G401 (cell line): ENCODE results near the gene BAZ2B. TPM values are rescaled to one million over a fixed set of nuclear protein-coding genes. Genes with fewer than 3 reads are reported as not detected.
A peak's percentile ranks its signal among the peaks of the same experiment; 100 is the strongest.

Experiments used
- DNase-seq: peaks from one replicate; pipeline ENCODE4 v3.0.0-alpha.2; 2015; ENCODE audit warnings: low spot score
- in situ Hi-C: cut with HindIII; loops from 2 replicates; pipeline ENCODE4 v1.10.0; 2016; ENCODE audit warnings: low sequenced_read_pairs, mixed read lengths
- total RNA-seq: library from RNA; depleted of rRNA; stranded (reverse); fragments of >200 nt; shearing (Covaris generic); gene quantifications from 2 replicates; pipeline ENCODE4 v1.2.3, GENCODE V29; 2014

Gene BAZ2B
- total RNA-seq, 1 experiment from 2014 or later: 28.8 TPM

DNA sequence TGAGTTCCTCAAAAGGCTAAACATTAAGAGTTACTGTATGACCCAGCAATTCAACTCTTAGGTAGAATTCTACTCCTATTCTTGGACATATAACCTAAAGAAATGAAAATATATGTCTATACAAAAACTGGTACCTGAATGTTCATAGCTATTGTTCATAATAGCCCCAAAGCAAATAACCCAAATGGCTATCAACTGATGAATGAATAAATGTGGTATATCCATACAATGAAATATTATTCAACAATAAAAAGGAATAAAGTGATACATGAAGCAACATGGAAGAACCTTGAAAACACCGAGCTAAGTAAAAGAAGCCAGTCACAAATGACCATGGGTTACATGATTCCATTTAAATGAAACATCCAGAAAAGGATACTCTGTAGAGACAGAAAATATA lies 114.6 kb downstream of the BAZ2B start:
- in situ Hi-C loops: no loop called here
- DNase-seq: no peak

DNA sequence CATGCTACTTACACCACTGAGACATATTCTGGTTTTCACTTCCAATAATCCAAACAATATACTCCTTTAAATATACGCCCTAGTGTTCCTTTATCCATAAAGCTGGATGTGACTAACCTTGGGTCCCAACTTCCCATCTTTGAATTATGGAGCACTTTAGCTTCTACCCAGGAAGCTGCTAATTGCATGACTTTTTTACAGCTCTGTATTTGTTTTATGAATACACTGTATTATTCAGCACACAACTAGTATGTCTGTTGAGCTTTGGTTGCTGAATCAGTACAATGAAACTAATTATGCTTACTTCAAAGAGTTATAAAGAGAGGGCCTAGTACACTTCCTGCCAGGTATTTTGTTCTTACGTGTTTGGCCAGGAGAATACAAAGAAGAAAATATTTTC lies 118.5 kb downstream of the BAZ2B start:
- DNase-seq: no peak
- in situ Hi-C loops: no loop called here

DNA sequence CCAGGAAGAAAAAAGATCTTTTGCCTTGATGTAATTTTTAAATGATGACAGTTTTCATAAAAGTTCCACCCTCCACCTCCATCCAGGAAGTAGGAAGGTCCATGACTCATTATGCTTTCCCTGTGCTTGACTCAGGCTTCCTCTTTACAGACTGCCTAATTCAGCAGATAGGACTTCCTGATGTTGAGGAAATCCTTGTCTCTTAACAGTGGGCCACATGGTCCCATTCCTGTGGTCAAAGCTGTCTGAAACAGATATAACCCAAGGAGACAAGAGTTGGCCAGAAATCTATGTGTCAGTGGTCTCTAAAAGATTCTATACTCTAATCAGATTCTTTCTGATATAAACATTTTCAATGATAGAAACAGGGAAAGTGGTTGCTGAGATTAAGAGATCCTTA lies 119.1 kb downstream of the BAZ2B start:
- no peak for DNase-seq
- in situ Hi-C loops: no loop called here

DNA sequence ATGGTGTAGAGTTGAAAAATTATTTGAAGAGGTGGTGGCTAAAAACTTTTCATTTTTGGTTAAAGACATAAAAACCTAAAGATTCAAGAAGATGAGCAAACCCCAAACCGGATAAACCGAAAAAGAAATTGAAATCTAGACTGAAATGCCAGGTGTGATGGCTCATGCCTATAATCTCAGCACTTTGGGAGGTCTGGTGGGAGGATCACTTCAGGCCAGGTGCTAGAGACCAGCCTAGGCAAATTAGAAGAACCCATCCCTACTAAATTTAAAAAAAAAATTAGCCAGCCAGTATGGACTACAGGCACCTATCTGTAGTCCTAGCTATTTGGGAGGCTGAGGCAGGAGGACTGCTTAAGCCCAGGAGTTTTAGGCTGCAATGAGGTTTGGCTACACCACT lies 126.9 kb downstream of the BAZ2B start:
- DNase-seq: no peak
- in situ Hi-C loops: no loop called here

DNA sequence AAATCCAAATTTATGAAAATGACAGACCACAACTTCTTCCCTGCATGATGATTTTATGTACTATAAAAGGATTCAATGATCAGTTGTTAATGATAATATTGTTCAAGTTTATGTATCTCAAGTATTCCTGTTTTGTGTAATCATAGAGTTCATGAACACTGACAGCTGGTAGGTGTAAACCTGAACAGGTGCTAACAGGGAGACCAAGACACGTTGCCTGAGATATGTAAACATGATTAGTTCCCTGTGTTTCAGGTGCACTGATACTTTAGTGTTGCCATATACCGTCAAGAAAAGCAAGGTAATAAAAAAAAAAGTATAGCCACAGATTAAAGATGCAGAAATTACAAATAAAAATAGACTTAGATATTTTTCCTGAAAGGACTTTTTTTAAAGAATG lies 131.8 kb downstream of the BAZ2B start:
- DNase-seq: peak; percentile 25
- in situ Hi-C loops: no loop called here

DNA sequence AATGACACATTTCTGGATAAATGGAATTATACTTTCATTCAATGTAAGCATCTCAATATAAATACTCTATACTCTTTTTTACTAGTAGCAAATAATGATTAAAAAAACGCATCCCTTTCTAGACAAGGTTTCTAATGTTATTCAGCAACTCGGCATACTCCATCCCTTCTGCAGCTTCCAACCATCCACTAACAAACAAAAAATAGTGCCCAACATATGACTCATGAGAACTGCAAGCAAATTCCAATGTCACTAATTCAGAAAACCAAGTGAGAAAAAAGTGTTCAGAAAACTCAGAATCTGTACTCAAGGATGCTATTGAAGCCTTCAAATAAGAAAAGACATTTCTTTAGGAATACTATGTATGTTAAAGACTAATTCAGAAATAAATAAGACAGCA lies 140.0 kb downstream of the BAZ2B start:
- in situ Hi-C loops: no loop called here
- no peak for DNase-seq

DNA sequence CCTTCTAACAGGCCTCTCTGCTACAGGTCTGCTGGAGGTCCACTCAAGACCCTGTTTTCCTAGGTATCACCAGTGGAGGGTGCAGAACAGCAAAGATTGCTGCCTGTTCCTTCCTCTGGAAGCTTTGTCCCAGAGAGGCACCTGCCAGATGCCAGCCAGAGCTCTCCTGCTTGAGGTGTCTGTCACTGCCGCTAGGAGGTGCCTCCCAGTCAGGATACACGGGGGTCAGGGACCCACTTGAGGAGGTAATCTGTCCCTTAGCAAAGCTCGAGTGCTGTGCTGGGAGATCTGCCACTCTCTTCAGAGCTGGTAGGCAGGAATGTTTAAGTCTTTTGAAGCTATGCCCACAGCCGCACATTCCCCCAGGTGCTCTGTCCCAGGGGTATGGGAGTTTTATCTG lies 140.6 kb downstream of the BAZ2B start:
- DNase-seq: no peak
- in situ Hi-C loops: no loop called here

DNA sequence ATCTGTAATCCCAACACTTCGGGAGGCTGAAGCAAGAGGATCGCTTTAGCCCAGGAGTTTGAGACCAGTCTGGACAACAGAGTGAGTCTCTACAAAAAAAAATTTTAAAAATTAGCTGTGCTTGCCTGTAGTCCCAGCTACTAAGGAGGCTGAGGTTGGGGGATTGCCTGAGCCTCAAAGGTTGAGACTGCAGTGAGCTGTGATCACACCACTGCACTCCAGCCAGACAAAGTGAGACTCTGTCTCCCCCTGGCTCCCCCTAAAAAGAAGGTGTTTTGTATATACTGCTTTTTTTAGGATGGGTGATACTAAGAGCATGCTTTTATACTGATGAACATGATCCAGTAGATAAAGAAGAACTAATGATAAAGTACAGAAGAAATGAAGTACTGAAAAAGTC lies 145.0 kb downstream of the BAZ2B start:
- in situ Hi-C loops: no loop called here
- DNase-seq: no peak

DNA sequence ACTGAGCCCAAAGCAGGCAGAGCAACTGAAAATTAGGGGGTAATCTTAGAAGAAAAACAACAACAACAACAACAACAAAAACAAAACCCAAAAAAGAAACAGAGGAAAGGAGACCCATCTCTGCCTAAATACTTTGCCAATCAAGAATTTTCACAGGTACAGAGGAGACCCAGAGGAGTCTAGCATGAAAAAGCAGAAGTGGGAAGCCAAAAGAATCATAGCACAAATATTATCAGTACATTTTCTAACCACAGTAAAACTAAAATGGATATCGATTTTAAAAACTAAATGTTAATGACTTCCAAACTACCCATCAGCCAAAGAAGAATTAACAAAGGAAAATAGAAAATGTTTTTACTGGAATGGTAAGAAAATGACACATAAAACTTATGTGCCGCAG lies 148.1 kb downstream of the BAZ2B start:
- in situ Hi-C loops: no loop called here
- no peak for DNase-seq

DNA sequence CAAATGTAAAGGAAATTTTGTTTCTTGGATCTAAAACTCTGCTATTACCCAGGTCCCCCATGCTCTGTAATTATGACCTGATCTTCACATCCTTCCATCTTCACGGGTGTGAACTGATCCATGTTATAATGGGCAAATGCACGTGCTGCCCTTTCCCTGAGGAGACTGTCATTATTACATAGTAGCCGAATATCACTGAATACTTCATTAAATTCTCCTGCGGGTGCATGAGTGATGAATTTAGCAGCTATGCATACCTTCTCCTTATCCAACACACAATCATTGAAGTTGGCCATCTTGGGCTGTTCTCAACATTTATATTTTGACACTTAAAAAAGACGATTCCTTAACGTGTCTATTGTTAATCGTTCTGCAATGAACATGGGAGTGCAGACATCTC lies 153.4 kb downstream of the BAZ2B start:
- in situ Hi-C loops: no loop called here
- DNase-seq: no peak

DNA sequence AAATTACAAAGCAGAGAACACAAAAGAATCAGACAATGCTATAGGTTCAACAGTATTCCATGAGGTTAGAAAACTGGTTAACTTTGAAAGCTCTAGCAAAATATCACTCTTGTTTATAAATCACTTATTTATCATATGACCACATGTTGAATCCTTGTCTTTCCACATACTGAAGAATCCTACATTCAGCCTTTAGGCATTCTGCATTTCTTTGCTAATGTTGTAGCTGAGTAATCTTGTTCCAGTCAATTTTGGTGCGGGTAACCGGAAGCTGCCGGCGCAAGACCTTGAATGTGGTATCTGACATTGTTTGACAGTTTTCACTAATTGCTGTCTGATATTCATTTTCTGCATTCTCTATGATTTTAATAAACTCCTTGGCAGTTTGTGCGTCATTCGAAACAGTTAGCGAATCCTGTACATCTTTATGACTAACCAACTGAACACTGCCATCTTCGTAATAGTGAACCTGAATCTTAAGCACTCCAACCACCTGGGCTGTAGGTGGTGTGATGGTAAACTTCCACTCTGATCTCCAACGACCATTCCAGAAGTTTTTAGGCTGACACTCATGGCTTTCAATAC lies 154.1 kb downstream of the BAZ2B start:
- in situ Hi-C loops: no loop called here

DNA sequence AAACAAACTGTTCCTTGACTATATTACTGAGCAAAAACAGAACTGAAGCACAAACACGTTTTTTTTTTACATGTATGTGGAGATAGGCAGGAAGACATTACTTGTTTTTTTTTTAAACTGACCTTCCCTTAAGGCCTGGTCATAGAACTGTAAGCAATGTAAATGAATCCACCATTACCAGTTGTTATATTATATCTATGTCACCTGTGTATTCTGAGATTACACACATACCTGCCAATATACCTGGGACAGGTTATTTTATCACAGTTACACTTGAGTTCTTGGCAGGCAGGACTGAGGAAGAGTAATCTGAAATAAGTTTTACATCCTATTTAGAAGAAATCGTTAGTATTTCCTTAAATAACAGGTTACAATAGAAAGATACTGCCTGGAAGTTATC lies 155.3 kb downstream of the BAZ2B start:
- no peak for DNase-seq
- in situ Hi-C loops: no loop called here

More for the DNA sequence above, 154.1 kb downstream of the BAZ2B start:
- DNase-seq: no peak

DNA sequence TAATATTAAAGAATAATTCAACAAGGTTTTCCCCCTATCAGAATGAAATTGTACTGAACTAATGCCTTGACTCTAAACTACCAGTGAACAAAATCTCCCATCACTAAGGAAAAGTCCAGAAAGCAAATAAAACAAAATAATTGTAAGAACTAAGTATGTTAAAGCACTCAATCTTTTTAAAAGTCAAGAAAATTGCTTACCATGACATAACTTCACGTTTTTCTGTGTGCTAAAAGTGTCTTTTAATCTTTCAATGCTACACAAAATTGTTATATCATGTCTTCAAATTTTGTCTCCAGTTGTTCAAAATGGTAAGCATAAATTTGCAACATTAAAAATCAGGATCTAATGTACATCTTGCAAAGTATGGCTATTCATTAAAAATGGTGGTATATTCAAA lies 156.1 kb downstream of the BAZ2B start:
- in situ Hi-C loops: no loop called here
- DNase-seq: no peak

DNA sequence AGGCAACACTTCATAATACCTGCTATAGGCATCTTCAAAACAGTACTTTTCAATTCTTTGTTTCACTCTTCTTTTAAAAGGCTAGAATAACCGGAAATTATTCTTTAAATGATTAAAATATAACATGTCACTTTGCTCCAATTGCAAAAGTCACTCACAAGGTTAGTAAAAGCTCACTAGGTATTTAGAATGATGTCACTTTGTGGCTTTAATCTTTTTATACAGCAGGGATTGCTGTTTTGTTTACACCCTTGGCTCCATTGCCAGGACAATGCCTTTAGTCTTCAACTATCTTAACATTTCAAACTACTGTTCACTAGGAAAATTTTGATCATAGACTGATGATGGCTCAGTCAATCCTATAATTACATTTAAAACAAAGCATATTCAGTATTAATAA lies 157.1 kb downstream of the BAZ2B start:
- in situ Hi-C loops: no loop called here
- no peak for DNase-seq

DNA sequence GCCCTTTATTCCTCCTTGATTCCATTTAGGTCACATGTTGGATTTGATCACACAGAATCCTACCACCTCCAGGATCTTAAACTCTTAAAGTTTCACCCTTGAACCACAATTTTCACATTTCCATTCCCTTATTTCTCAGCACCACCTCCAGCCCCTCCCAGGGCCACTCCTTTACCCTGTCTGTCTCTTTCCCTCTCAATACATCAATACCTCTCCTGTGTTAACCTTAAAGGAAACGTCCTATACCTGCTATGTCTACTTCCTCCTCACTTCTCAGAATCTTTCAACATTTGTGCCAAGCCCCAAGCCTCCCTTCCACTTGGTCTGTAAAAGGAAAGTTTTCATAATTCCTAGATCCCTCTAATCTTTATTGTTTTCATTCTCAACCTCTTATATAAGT lies 158.8 kb downstream of the BAZ2B start:
- in situ Hi-C loops: no loop called here
- no peak for DNase-seq

DNA sequence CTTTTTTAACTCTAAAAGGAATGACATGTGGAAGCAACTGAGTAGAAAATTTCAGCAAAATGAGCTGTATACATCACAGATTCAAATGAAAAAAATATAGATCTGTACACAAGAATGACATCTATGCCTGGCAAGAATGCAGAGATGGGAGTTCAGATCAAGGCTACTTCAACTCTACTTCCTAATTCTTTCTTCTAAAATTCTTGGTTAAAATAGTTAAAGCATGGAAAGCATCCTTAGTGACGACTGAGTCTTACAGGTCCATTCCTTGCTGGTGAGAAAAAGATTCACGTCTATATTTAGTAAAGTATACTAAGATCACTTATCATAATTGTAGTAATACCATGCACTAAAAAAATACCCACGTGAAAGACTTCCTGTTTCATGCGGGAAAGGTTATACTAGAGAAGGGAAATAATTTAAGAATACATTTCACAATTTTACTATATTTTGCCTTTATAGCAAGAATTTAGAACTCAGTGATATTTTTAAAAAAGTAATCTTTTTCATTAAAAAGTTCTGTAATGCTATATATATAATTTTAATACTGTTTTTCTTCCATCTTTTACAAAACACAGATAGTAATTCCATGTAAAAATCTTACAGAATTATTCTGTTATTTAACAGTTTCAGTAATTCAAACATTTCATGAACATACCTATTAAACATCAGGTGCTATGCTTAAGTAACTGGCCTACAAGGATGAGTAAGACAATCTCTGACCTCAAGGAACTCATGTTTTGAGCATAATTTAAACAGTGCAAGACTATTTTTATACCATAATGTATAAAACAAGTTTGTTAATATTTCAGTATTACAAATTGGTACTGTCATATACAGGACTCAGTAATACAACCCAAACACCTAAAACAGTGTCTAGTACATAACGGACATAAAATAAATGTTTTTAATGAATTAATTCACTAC lies 159.6 kb downstream of the BAZ2B start:
- DNase-seq: no peak
- in situ Hi-C loops: no loop called here

DNA sequence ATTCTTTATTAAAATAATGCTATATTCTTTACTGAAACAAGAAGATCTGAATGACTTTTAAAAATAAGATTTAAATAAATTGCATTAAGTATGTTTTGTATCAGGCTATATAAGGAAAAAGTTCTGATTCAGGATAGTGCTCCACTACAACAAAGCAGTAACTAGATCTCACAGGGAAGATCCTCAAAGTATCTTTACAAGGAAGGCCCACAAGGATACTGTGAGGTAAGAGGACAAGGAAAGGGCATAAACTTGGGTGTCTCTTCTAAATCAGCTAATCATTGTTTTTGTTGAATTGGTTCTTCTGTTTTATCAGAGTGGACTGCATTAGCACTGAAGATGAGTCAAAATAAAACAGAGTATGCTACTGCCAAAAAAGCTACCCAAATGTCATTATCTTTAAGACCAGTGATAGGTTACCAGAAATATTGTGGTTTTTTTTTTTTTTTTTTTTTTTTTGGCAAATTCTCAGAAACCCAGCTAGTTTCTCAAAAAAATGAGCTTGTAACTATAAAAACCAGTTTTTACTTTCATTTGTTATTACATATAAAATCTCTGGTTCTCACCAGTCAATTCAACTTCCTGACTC lies 160.9 kb downstream of the BAZ2B start:
- in situ Hi-C loops: no loop called here
- DNase-seq: no peak

DNA sequence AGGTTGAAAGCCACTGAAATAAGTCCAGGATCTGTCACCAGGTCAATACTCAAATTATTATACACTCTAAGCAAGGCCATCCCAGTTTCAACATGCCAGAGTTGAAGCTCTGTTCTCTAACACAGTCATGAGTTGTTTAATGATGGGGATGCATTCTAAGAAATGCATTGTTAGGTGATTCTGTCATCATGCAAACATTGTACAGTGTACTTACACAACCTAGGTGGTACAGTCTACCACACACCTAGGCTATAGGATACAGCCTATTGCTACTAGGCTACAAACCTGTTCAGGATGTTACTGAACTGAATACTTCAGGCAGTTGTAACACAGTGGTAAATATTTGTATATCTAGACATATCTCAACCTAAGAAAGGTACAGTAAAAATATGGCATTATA lies 162.2 kb downstream of the BAZ2B start:
- in situ Hi-C loops: no loop called here
- no peak for DNase-seq

DNA sequence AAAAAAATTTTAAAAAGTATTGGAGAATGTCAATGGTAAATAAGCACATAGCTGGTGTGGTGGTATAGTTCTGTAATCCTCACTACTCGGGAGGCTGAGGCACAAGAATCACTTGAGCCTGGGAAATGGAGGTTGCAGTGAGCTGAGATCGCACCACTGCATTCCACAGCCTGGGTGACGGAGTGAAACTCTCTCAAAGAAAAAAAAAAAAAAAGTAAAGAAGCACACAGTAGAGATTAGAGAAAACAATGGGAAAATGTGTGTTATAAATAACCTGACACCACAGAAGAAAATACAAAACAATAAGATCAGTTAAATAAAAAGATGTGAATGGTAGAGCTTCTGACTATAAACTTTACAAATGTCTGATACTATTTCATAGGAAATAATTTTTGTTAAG lies 166.2 kb downstream of the BAZ2B start:
- in situ Hi-C loops: no loop called here
- DNase-seq: no peak

DNA sequence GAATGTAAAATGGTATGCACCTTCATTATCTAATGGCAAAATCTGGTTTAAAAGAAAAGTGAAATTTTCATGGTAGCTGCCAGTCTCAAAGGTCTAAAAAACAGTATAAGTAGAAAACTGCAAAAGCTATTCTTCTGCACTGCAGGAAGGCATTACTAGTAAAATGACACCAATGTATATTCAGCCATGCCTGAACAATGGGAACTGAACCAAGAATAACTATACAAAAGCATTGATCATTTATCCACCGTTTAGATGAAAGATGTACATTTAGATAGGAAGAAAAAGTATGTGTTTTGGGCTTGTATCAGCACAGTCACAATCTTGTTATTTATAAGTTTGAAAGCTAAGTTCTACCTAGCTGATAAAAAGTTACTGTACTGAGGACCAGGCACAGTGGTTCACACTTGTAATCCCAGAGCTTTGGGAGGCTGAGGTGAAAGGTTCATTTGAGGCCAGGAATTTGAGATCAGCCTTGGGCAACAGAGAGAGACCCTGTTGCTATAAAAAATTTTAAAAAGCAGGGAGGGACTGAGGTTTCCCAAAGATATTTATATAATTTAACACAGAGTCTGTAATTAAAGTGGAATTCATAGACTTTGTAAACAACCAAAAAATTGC lies 166.7 kb downstream of the BAZ2B start:
- DNase-seq: no peak
- in situ Hi-C loops: no loop called here
